Transverse colon (tissue), 4 donors: ENCODE measurements around the gene TCEAL2. TPM values are rescaled to one million over a fixed set of nuclear protein-coding genes. Genes with fewer than 3 reads are reported as not detected.
"Not testable (repeated sequence)": the region's sequence is repeated elsewhere in the genome, so short reads cannot be mapped to it uniquely, and the experiment has no call there.

Experiments used
- DNase-seq: peaks from one replicate; pipeline ENCODE4 v3.0.0-alpha.2; 2019
- H3K27ac ChIP-seq, 4 donors: fragments of 200-600 bp; sonication (generic); 2 replicates each; pipeline ENCODE4 v1.5.1; 2016 to 2018; ENCODE audit warnings: inconsistent platforms in 4 of 4
- H3K27me3 ChIP-seq: fragments of 200-600 bp; sonication (generic); 2 replicates; pipeline ENCODE4 v1.5.1; 2017; ENCODE audit warnings: inconsistent platforms
- H3K36me3 ChIP-seq, 4 donors: fragments of 200-600 bp; sonication (generic); 2 replicates each; pipeline ENCODE4 v1.5.1; 2017 to 2019; ENCODE audit warnings: inconsistent platforms in 4 of 4
- H3K4me1 ChIP-seq, 4 donors: fragments of 200-600 bp; sonication (generic); 2 replicates each; pipeline ENCODE4 v1.5.1; 2017 to 2020; ENCODE audit warnings: inconsistent platforms in 4 of 4
- H3K4me3 ChIP-seq, 4 donors: fragments of 200-600 bp; sonication (generic); 1 replicate in 1 of 4; 2 replicates in 3 of 4; pipeline versions ENCODE4 v1.5.1 to v1.6.1; 2017 to 2019; ENCODE audit warnings: inconsistent platforms in 4 of 4
- H3K9me3 ChIP-seq, 2 donors: fragments of 200-600 bp; sonication (generic); 2 replicates each; pipeline ENCODE4 v1.5.1; 2017 to 2019; ENCODE audit warnings: inconsistent platforms in 2 of 2
- EP300 ChIP-seq: sonication (generic); formaldehyde crosslinking; IDR thresholded peaks from one replicate; pipeline ENCODE4 v1.6.1; 2017; ENCODE audit warnings: antibody characterized with exemption, low read depth
- POLR2A ChIP-seq: fragments of 450-650 bp; IDR thresholded peaks from one replicate; pipeline ENCODE4 v1.6.1; 2016; ENCODE audit warnings: antibody characterized with exemption, mild to moderate bottlenecking, moderate library complexity
- POLR2AphosphoS5 ChIP-seq, 3 donors: sonication (generic); formaldehyde crosslinking; IDR thresholded peaks; one replicate each; pipeline ENCODE4 v1.6.1; 2016; ENCODE audit warnings: antibody characterized with exemption in 3 of 3
- WGBS, 2 donors: methylation state at CpG; one replicate each; pipeline ENCODE4 v1.1.5; 2018; ENCODE audit warnings: low coverage in 1 of 2; 5-methylcytosine and 5-hydroxymethylcytosine counted together
- in situ Hi-C, 4 donors: fragments of 200-750 bp; cut with MboI; loops; one replicate each; pipeline versions ENCODE4 v1.15.0 to v1.15.1; 2017; ENCODE audit warnings: low sequenced_read_pairs in 3 of 4, low pct_ligation_motif_present in 1 of 4, low pct_unique_long_range_greater_than_20kb in 1 of 4
- intact Hi-C: fragments of 100-400 bp; cut with DNase I; formaldehyde crosslinking; loops from one replicate; pipeline ENCODE4 v1.15.1; 2023; ENCODE audit warnings: low total_unique reads
- total RNA-seq, 4 donors: library from RNA; depleted of rRNA; stranded (reverse); fragments of >200 nt; gene quantifications; one replicate each; pipeline ENCODE4 v1.1.0, GENCODE V29; 2016
- TF ChIP-seq, protein P1 (sequence below), 5 experiments: fragments of 200-600 bp in 3 of 5; fragments of 450-650 bp in 2 of 5; sonication (generic) in 3 of 5; IDR thresholded peaks; 1 replicate in 2 of 5; 2 replicates in 3 of 5; pipeline ENCODE4 v1.5.1; 2016 to 2017; ENCODE audit warnings: antibody characterized with exemption in 5 of 5, inconsistent platforms in 3 of 5, mild to moderate bottlenecking in 2 of 5, moderate library complexity in 1 of 5

Gene TCEAL2
- total RNA-seq, 4 donors from 2014 or later, result 3.0 to 3.2 (median 3.0) TPM; not detected in 1

DNA sequence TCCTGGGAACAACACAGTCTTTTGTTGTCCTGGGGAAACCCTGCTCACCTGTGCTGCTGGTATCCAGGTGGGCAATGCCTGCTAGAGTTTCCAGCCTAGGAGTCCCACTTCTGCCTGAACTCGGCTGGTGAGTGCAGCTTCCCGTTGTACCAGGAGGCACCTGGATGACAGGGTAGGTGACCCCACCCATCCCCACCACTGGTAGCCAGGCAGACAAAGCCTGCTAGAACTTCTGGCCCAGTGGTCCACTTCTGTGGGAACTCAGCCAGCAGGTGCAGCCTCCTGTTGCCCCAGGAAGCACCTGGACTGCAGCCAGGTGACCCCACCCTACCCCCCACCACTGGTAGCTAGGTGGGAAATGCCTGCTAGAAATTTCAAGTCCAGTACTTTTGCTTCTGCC lies 9.7 kb upstream of the TCEAL2 start:
- WGBS, 2 donors, result 100% methylated on average over 2 of the region's 2 CpGs; no CpG with 5 or more reads in 1 of the 2 donors
- H3K27me3 ChIP-seq, result no peaks in the 10 kb centered on the region
- no peaks in the 10 kb centered on the region for H3K4me1 ChIP-seq
- H3K4me3 ChIP-seq, result no peak overlapping the region
- intact Hi-C loops, result no loop called here
- TF ChIP-seq EP300, result no peak
- TF ChIP-seq, protein P1, sequence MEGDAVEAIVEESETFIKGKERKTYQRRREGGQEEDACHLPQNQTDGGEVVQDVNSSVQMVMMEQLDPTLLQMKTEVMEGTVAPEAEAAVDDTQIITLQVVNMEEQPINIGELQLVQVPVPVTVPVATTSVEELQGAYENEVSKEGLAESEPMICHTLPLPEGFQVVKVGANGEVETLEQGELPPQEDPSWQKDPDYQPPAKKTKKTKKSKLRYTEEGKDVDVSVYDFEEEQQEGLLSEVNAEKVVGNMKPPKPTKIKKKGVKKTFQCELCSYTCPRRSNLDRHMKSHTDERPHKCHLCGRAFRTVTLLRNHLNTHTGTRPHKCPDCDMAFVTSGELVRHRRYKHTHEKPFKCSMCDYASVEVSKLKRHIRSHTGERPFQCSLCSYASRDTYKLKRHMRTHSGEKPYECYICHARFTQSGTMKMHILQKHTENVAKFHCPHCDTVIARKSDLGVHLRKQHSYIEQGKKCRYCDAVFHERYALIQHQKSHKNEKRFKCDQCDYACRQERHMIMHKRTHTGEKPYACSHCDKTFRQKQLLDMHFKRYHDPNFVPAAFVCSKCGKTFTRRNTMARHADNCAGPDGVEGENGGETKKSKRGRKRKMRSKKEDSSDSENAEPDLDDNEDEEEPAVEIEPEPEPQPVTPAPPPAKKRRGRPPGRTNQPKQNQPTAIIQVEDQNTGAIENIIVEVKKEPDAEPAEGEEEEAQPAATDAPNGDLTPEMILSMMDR (IDR thresholded peaks at IDR 0.05), result no peak
- no peak for TF ChIP-seq POLR2A
- TF ChIP-seq POLR2AphosphoS5 (IDR thresholded peaks at IDR 0.05), result no peak
- no peak for DNase-seq
- in situ Hi-C loops, result no loop called here
- H3K27ac ChIP-seq, result no peak overlapping the region
- H3K36me3 ChIP-seq, result no peaks in the 10 kb centered on the region
- H3K9me3 ChIP-seq, result no peaks in the 10 kb centered on the region

DNA sequence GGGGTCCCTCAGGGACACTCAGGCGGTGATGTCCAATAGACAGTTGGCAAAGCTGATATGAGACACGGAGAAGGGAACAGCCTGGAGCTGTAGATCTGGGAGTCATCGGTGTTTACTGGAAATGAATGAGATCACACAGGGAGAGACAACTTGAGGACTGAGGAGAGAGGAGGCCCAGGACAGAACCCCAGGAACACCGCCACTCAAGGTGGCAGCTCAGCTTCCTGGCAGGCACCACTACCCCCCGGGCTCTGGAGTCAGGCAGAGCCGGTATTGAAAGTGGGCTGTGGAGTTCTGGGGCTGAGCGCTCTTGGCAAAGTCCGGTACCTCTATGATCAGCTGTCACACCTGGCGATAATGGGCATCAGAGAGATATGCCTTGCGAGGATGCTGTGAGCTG lies 465 bp upstream of the TCEAL2 start:
- H3K4me1 ChIP-seq, DNase-seq, intact Hi-C loops, H3K9me3 ChIP-seq, H3K27me3 ChIP-seq, in situ Hi-C loops, H3K36me3 ChIP-seq: not testable (repeated sequence)
- 40% methylated on average over 8 of the region's 10 CpGs; no CpG with 5 or more reads in 1 of the 2 donors for WGBS, 2 donors
- peak overlapping the region in 1 of 4 donors; percentile 25 for H3K4me3 ChIP-seq
- peak overlapping the region in 1 of 4 donors; percentile 14 for H3K27ac ChIP-seq

DNA sequence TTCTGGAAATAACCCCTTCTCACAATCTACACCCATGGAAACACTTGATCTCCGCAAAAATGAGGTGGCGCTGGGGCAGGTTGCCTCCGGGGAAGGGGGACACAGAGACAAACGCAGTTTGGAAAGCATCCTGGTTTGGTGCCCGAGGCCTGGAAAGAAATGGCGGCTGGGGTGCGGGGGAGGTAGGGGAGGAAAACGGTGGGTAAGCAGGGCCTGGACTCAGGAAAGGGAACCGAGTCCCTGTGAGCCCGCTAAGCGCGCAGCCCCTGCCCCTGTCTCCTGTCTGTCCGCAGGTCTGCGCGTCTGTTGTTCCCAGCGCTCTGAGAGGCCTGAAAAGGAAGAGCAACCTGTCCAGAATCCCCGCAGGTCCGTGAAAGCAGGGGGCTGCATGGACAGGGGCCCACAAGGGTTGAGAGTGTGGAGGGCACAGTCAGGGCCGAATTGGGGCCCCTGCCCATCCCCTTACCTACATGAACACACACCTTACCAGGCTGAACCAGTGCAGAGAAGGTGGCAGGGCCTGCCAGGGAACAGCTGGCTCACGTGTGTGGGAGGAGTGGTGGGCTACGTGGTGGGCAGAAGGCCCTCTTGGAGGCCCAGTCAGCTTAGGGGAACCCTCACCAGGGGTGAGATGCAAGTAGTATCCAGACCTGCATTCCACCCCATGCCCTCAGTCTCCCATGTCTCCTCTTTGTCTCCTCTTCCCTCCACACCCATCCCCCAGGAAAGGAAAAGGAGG lies 770 bp downstream of the TCEAL2 start:
- in situ Hi-C loops, intact Hi-C loops, H3K4me1 ChIP-seq, H3K9me3 ChIP-seq, H3K36me3 ChIP-seq, DNase-seq, H3K27me3 ChIP-seq: not testable (repeated sequence)
- Histone ChIP-seq H3K27ac (peak overlapping the region in 3 of 4 donors; percentile 9 to 67 (median 45)), H3K4me3 (peak overlapping the region in 1 of 4 donors; percentile 27)
- 51% methylated on average over 21 of the region's 21 CpGs; no CpG with 5 or more reads in 1 of the 2 donors for WGBS, 2 donors

DNA sequence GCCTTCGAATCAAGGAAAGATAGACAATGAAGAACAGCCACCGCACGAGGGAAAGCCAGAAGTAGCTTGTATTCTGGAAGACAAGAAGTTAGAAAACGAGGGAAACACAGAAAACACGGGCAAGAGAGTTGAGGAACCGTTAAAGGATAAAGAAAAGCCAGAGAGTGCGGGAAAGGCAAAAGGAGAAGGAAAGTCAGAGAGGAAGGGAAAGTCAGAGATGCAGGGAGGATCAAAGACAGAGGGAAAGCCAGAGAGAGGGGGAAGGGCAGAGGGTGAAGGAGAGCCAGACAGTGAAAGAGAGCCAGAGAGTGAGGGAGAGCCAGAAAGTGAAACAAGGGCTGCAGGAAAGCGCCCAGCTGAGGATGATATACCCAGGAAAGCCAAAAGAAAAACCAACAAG lies 1.4 kb downstream of the TCEAL2 start:
- DNase-seq, result no peak
- no peaks in the 10 kb centered on the region for H3K4me1 ChIP-seq
- peak overlapping the region in 2 of 4 donors; percentile 45 to 67 for H3K27ac ChIP-seq
- no peak overlapping the region for H3K4me3 ChIP-seq
- WGBS, 2 donors, result 33 to 51% methylated on average over 1 to 8 of the region's 8 CpGs
- TF ChIP-seq, protein P1 (IDR thresholded peaks at IDR 0.05), result no peak
- TF ChIP-seq EP300, result no peak
- TF ChIP-seq POLR2A, result no peak
- no peak for TF ChIP-seq POLR2AphosphoS5 (IDR thresholded peaks at IDR 0.05)
- no peaks in the 10 kb centered on the region for H3K36me3 ChIP-seq
- intact Hi-C loops (no loop called here), in situ Hi-C loops (no loop called here)
- H3K27me3 ChIP-seq, result no peaks in the 10 kb centered on the region
- no peaks in the 10 kb centered on the region for H3K9me3 ChIP-seq

DNA sequence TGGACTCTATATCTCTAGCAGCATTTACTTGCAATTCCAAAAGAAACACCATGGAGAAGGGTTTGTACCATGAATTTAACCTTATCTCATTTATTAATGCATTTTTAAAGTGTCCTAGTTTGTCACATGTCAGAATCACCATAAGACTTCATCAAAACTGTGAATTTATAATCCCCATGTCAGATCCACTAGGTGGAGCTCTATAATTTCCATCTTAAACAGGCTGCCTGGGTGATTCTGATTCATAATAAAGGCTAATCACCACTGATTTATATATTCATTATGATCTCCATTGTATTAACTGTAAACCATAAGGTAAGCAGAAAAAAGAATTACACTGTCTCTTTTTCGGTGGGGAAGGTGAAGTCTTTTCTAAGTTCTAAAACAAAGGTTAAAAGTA lies 4.0 kb downstream of the TCEAL2 start:
- TF ChIP-seq EP300 (no peak), POLR2AphosphoS5 (IDR thresholded peaks at IDR 0.05) (no peak), POLR2A (no peak)
- TF ChIP-seq, protein P1 (IDR thresholded peaks at IDR 0.05), result peak in 1 of 5 experiments; percentile 12
- no peaks in the 10 kb centered on the region for H3K36me3 ChIP-seq
- no peak overlapping the region for H3K4me3 ChIP-seq
- 21 to 40% methylated on average over 1 of the region's 1 CpG for WGBS, 2 donors
- no peaks in the 10 kb centered on the region for H3K4me1 ChIP-seq
- no peak for DNase-seq
- H3K27ac ChIP-seq, result no peak overlapping the region
- intact Hi-C loops, result no loop called here
- no peaks in the 10 kb centered on the region for H3K9me3 ChIP-seq
- H3K27me3 ChIP-seq, result no peaks in the 10 kb centered on the region
- in situ Hi-C loops, result no loop called here
